Right atrium auricular region (tissue), 2 donors: Measurements from ENCODE around the gene VPS25. TPM values are rescaled to one million over a fixed set of nuclear protein-coding genes. Genes with fewer than 3 reads are reported as not detected.

Experiments
- DNase-seq: peaks from one replicate; pipeline ENCODE4 v3.0.0-alpha.2; 2019; ENCODE audit warnings: low spot score
- H3K27ac ChIP-seq, 2 donors: fragments of 200-600 bp; sonication (generic); 1 replicate in 1 of 2; 2 replicates in 1 of 2; pipeline ENCODE4 v1.5.1; 2016 to 2019
- H3K27me3 ChIP-seq, 2 donors: fragments of 200-600 bp; sonication (generic); one replicate each; pipeline versions ENCODE4 v1.5.1 to v1.6.0; 2017 to 2019
- H3K36me3 ChIP-seq: fragments of 200-600 bp; sonication (generic); one replicate; pipeline ENCODE4 v1.5.1; 2016
- H3K4me1 ChIP-seq, 2 donors: fragments of 200-600 bp; sonication (generic); one replicate each; pipeline versions ENCODE4 v1.5.1 to v1.6.0; 2017 to 2019
- H3K4me3 ChIP-seq, 2 donors: fragments of 200-600 bp; sonication (generic); 1 replicate in 1 of 2; 2 replicates in 1 of 2; pipeline ENCODE4 v1.5.1; 2017 to 2019; ENCODE audit warnings: mild to moderate bottlenecking in 1 of 2, moderate library complexity in 1 of 2
- H3K9me3 ChIP-seq, 2 donors: fragments of 200-600 bp; sonication (generic); one replicate each; pipeline ENCODE4 v1.5.1; 2019
- total RNA-seq, 2 donors: library from RNA; depleted of rRNA; stranded (reverse); fragments of >200 nt; gene quantifications; one replicate each; pipeline ENCODE4 v1.1.0, GENCODE V29; 2016
- TF ChIP-seq, protein P1 (sequence below), 2 donors: fragments of 200-600 bp; sonication (generic); IDR thresholded peaks; one replicate each; pipeline ENCODE4 v1.5.1; 2019; ENCODE audit warnings: antibody characterized with exemption in 2 of 2

Gene VPS25
- total RNA-seq, 2 donors from 2014 or later, result 37.9 to 39.8 TPM

DNA sequence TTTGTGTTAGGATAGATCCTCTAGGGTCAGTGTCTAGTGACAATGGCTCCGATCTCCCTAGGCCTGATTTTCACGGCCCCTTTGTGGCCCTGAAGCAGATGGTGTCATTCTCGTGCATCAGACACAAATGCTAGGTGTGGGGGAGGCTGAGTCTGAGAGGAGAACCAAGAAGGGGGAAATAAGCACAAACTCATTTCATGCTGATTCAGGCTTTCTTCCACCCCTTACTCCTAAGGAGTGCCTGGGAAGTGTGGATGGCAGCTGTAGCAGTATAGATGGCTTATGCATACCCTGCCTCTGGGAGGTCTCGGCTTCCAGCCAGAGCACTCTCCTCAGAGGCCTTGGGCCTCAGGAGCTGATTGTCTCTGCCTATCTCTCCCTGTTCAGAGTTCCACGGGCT lies 5.3 kb downstream of the VPS25 start:
- H3K4me3 ChIP-seq, result no peak overlapping the region
- peaks cover 45% of the 10 kb centered on the region for H3K36me3 ChIP-seq
- H3K27ac ChIP-seq, result no peak overlapping the region
- DNase-seq, result no peak
- no peaks in the 10 kb centered on the region for H3K9me3 ChIP-seq
- peaks cover 0 to 15% of the 10 kb centered on the region in 2 donors for H3K27me3 ChIP-seq
- TF ChIP-seq, protein P1, sequence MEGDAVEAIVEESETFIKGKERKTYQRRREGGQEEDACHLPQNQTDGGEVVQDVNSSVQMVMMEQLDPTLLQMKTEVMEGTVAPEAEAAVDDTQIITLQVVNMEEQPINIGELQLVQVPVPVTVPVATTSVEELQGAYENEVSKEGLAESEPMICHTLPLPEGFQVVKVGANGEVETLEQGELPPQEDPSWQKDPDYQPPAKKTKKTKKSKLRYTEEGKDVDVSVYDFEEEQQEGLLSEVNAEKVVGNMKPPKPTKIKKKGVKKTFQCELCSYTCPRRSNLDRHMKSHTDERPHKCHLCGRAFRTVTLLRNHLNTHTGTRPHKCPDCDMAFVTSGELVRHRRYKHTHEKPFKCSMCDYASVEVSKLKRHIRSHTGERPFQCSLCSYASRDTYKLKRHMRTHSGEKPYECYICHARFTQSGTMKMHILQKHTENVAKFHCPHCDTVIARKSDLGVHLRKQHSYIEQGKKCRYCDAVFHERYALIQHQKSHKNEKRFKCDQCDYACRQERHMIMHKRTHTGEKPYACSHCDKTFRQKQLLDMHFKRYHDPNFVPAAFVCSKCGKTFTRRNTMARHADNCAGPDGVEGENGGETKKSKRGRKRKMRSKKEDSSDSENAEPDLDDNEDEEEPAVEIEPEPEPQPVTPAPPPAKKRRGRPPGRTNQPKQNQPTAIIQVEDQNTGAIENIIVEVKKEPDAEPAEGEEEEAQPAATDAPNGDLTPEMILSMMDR (IDR thresholded peaks at IDR 0.05), result no peak
- H3K4me1 ChIP-seq, result peaks cover 0 to 23% of the 10 kb centered on the region in 2 donors

DNA sequence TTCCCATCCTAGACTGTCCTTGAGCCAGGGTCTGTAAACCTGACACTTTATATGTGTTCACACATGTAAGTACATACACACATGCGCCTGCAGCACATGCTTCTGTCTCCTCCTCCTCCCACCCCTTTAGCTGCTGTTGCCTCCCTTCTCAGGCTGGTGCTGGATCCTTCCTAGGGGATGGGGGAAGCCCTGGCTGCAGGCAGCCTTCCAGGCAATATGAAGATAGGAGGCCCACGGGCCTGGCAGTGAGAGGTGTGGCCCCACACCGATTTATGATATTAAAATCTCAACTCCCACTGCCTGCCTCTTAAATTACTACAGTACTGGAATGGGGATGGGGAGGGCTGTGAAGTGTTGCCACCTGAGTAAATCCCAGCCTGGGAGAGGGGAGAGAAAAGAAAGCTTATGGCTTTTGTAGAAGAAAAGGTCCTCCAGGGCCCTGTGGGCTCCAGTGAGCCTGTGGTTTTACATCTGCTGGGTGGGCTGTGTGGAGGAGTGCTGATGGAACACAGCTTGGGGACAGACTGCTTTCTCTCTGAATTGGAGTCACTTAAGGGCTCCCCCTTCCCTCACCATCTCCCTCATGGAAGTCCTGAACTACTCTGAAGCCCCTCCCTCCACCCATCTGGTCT lies 6.2 kb downstream of the VPS25 start:
- peaks cover 0 to 15% of the 10 kb centered on the region in 2 donors for H3K4me1 ChIP-seq
- peaks cover 4 to 15% of the 10 kb centered on the region in 2 donors for H3K27me3 ChIP-seq
- no peaks in the 10 kb centered on the region for H3K9me3 ChIP-seq
- H3K4me3 ChIP-seq, result no peak overlapping the region
- TF ChIP-seq, protein P1 (IDR thresholded peaks at IDR 0.05), result no peak
- no peak for DNase-seq
- H3K27ac ChIP-seq, result no peak overlapping the region
- peaks cover 45% of the 10 kb centered on the region for H3K36me3 ChIP-seq

DNA sequence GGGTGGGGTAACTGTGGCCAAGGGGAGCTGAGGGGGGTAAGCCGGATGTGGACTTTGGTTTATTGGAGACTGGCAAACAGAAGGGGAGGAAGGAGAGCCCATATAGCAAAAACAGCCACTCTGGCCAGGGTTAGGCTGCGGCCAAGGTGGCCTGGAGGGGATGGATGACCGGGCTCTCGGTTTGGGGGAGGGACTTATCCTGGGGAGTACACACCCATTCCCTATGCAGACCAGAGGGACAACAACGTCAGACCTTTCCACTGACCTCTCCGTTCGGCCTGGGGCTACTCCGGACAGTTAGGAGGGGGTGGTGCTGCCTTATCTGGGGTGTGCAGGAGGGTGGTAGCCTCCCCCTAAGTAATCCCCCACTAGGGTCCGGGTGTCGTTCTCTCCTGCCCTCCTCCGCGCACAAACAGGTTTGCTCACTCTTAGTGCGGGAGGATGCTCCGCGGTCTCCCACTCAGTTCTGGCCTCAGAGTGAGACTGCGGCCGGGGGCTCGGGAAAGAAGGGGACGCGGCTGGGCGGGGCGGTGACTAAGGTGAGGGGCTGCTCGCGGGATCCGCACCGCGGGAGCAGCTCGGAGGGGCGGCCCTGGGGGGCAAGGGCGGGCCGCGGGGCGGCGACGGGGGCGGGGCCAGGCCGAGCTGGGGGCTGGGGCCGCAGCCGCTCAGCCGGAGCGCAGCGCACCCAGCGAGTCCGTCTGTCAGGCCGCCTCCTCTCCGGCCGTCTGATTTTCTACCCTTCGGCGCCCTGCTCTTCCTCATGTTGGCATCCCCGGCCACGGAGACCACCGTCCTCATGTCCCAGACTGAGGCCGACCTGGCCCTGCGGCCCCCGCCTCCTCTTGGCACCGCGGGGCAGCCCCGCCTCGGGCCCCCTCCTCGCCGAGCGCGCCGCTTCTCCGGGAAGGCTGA lies 6.9 kb downstream of the VPS25 start, which contains the start of gene WNK4:
TSS of gene WNK4 (plus strand) at position 675 of the 915 bp plus-strand sequence. CDS start at position 764, 89 bp downstream.
- Histone ChIP-seq H3K9me3 (no peaks in the 10 kb centered on the region), H3K27me3 (peaks cover 10 to 20% of the 10 kb centered on the region in 2 donors), H3K4me1 (peaks cover 0 to 17% of the 10 kb centered on the region in 2 donors), H3K27ac (no peak within 1 kb of the TSS), H3K36me3 (peaks cover 43% of the 10 kb centered on the region), H3K4me3 (peak within 1 kb of the TSS; percentile 23 to 48)
- no peak for DNase-seq
- TF ChIP-seq, protein P1 (IDR thresholded peaks at IDR 0.05), result no peak

DNA sequence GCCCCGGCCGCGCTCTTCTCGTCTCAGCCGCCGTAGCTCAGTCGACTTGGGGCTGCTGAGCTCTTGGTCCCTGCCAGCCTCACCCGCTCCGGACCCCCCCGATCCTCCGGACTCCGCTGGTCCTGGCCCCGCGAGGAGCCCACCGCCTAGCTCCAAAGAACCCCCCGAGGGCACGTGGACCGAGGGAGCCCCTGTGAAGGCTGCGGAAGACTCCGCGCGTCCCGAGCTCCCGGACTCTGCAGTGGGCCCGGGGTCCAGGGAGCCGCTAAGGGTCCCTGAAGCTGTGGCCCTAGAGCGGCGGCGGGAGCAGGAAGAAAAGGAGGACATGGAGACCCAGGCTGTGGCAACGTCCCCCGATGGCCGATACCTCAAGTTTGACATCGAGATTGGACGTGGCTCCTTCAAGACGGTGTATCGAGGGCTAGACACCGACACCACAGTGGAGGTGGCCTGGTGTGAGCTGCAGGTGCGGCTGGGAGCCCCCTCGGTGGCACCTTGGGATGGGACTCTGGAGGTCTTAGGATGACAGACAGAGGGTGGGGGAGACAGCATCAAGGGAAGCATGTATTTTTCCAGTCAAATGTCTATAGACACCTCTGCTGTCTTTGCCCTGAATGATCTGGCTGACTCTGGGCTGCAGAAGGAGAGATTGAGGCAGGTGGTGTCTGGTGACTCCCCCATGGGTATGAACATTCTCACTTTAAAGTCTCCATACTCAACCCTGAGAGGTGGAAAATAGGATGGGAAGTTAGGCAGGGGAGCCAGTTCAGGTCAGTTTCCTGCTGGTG lies 7.8 kb downstream of the VPS25 start:
- TF ChIP-seq, protein P1 (IDR thresholded peaks at IDR 0.05), result no peak
- no peak overlapping the region for H3K27ac ChIP-seq

DNA sequence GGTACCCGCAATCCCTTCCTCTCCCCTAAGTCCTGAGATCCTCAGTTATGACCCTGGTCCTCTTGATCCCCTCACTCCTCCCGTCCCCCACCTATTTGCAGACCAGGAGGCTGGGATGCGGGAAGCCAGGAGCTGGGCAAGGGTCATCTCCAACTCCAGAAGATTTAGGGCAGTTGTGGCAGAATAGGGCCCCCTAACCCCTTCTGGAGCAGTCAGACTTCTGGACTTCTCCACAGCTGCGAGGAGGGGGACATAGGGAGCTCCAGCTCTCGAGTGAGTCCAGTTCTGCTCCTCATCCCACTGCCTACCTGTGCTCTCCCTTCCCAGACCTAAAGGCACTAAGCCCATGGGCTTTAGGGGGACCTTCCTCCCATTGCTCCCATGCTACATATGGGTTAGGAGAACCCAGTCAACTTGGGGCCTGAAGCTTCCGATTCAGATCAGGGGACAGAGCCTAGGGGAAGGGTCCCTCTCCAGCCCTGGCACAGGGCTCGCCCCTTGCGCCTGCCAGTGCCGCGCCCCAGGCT lies 8.5 kb downstream of the VPS25 start:
- Histone ChIP-seq H3K27ac (no peak overlapping the region), H3K9me3 (no peaks in the 10 kb centered on the region), H3K27me3 (peaks cover 17 to 20% of the 10 kb centered on the region in 2 donors), H3K36me3 (peaks cover 28% of the 10 kb centered on the region), H3K4me3 (no peak overlapping the region), H3K4me1 (peaks cover 0 to 18% of the 10 kb centered on the region in 2 donors)
- TF ChIP-seq, protein P1 (IDR thresholded peaks at IDR 0.05), result no peak
- DNase-seq, result no peak

More for the DNA sequence above, 7.8 kb downstream of the VPS25 start:
- Histone ChIP-seq H3K36me3 (peaks cover 34% of the 10 kb centered on the region), H3K27me3 (peaks cover 17 to 20% of the 10 kb centered on the region in 2 donors), H3K4me1 (peaks cover 0 to 18% of the 10 kb centered on the region in 2 donors), H3K9me3 (no peaks in the 10 kb centered on the region), H3K4me3 (peak overlapping the region; percentile 23 to 48)
- DNase-seq, result no peak
